Measurements from ENCODE around the gene CDH13. TPM values are rescaled to one million over a fixed set of nuclear protein-coding genes. Genes with fewer than 3 reads are reported as not detected.

Gene CDH13
- total RNA-seq, 1 donor from 2014 or later: 2.3 TPM

GRCh38 chr16:82758904-82759303, 132.1 kb downstream of the CDH13 start:
- Mint-ChIP-seq H3K9me3 (ENCODE audit: unreplicated experiment) (no peaks in the 10 kb centered on the region), H3K27ac (ENCODE audit: unreplicated experiment) (no peak overlapping the region), H3K27me3 (ENCODE audit: unreplicated experiment) (no peaks in the 10 kb centered on the region), H3K4me3 (ENCODE audit: unreplicated experiment) (no peak overlapping the region), H3K36me3 (ENCODE audit: low read depth, unreplicated experiment) (no peaks in the 10 kb centered on the region), H3K4me1 (ENCODE audit: unreplicated experiment) (peaks cover 24% of the 10 kb centered on the region)
- no peak for TF ChIP-seq CTCF (IDR thresholded peaks at IDR 0.05; ENCODE audit: unreplicated experiment)
- DNase-seq (ENCODE audit: low spot score): no peak

- no peak for DNase-seq (ENCODE audit: low spot score)
- no peak overlapping the region for H3K4me3 Mint-ChIP-seq (ENCODE audit: unreplicated experiment)
- H3K27ac Mint-ChIP-seq (ENCODE audit: unreplicated experiment): no peak overlapping the region
- H3K36me3 Mint-ChIP-seq (ENCODE audit: low read depth, unreplicated experiment): no peaks in the 10 kb centered on the region
- no peaks in the 10 kb centered on the region for H3K27me3 Mint-ChIP-seq (ENCODE audit: unreplicated experiment)
- peaks cover 8% of the 10 kb centered on the region for H3K4me1 Mint-ChIP-seq (ENCODE audit: unreplicated experiment)
- no peak for TF ChIP-seq CTCF (IDR thresholded peaks at IDR 0.05; ENCODE audit: unreplicated experiment)
- no peaks in the 10 kb centered on the region for H3K9me3 Mint-ChIP-seq (ENCODE audit: unreplicated experiment)
Measured at GRCh38 chr16:82761236-82761635, 134.5 kb downstream of the CDH13 start.

- DNase-seq (ENCODE audit: low spot score): no peak
- no peak overlapping the region for H3K4me3 Mint-ChIP-seq (ENCODE audit: unreplicated experiment)
- H3K27me3 Mint-ChIP-seq (ENCODE audit: unreplicated experiment): no peaks in the 10 kb centered on the region
- peaks cover 3% of the 10 kb centered on the region for H3K4me1 Mint-ChIP-seq (ENCODE audit: unreplicated experiment)
- TF ChIP-seq CTCF (IDR thresholded peaks at IDR 0.05; ENCODE audit: unreplicated experiment): no peak
- H3K27ac Mint-ChIP-seq (ENCODE audit: unreplicated experiment): no peak overlapping the region
- no peaks in the 10 kb centered on the region for H3K9me3 Mint-ChIP-seq (ENCODE audit: unreplicated experiment)
- no peaks in the 10 kb centered on the region for H3K36me3 Mint-ChIP-seq (ENCODE audit: low read depth, unreplicated experiment)
Measured at GRCh38 chr16:82761858-82762257, 135.1 kb downstream of the CDH13 start.

- TF ChIP-seq CTCF (IDR thresholded peaks at IDR 0.05; ENCODE audit: unreplicated experiment): no peak
- Mint-ChIP-seq H3K4me1 (ENCODE audit: unreplicated experiment) (no peaks in the 10 kb centered on the region), H3K27ac (ENCODE audit: unreplicated experiment) (no peak overlapping the region), H3K4me3 (ENCODE audit: unreplicated experiment) (no peak overlapping the region), H3K36me3 (ENCODE audit: low read depth, unreplicated experiment) (no peaks in the 10 kb centered on the region), H3K9me3 (ENCODE audit: unreplicated experiment) (no peaks in the 10 kb centered on the region), H3K27me3 (ENCODE audit: unreplicated experiment) (peaks cover 1% of the 10 kb centered on the region)
- DNase-seq (ENCODE audit: low spot score): no peak
Measured at GRCh38 chr16:82763371-82763770, 136.6 kb downstream of the CDH13 start.

GRCh38 chr16:82767198-82767597, 140.4 kb downstream of the CDH13 start:
- TF ChIP-seq CTCF (IDR thresholded peaks at IDR 0.05; ENCODE audit: unreplicated experiment): no peak
- H3K36me3 Mint-ChIP-seq (ENCODE audit: low read depth, unreplicated experiment): no peaks in the 10 kb centered on the region
- no peak overlapping the region for H3K4me3 Mint-ChIP-seq (ENCODE audit: unreplicated experiment)
- H3K27me3 Mint-ChIP-seq (ENCODE audit: unreplicated experiment): peaks cover 1% of the 10 kb centered on the region
- DNase-seq (ENCODE audit: low spot score): no peak
- no peaks in the 10 kb centered on the region for H3K9me3 Mint-ChIP-seq (ENCODE audit: unreplicated experiment)
- no peak overlapping the region for H3K27ac Mint-ChIP-seq (ENCODE audit: unreplicated experiment)
- no peaks in the 10 kb centered on the region for H3K4me1 Mint-ChIP-seq (ENCODE audit: unreplicated experiment)

All from endothelial cell (in vitro differentiated cells).